Measurements from ENCODE around the gene CCSER2. TPM values are rescaled to one million over a fixed set of nuclear protein-coding genes. Genes with fewer than 3 reads are reported as not detected.
A peak's percentile ranks its signal among the peaks of the same experiment; 100 is the strongest.

CCSER2 gene
- total RNA-seq, 3 donors from 2014 or later = 30.2 to 118 (median 48.3) TPM

DNA sequence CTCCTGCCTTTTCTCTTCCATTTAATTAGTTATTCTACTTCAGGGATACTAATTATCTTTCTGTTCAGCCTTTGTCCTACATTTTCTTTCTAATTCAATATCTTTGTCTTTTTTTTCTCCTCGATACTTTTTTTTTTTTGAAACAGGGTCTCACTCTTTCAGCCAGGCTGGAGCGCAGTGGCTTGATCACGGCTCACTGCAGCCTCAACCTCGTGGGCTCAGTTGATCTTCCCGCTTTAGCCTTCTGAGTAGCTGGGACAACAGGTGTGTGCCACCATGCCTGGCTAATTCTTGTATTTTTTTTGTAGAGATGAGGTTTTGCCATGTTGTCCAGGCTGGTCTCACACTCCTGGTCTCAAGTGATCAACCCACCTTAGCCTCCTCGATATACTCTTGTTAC lies 38.9 kb downstream of the CCSER2 start:
- Histone ChIP-seq H3K4me3 (no peak overlapping the region), H3K36me3 (ENCODE audit: low read depth) (no peaks in the 10 kb centered on the region), H3K9me3 (no peaks in the 10 kb centered on the region), H3K4me1 (ENCODE audit: low read depth) (no peaks in the 10 kb centered on the region)
- TF ChIP-seq, protein P1, sequence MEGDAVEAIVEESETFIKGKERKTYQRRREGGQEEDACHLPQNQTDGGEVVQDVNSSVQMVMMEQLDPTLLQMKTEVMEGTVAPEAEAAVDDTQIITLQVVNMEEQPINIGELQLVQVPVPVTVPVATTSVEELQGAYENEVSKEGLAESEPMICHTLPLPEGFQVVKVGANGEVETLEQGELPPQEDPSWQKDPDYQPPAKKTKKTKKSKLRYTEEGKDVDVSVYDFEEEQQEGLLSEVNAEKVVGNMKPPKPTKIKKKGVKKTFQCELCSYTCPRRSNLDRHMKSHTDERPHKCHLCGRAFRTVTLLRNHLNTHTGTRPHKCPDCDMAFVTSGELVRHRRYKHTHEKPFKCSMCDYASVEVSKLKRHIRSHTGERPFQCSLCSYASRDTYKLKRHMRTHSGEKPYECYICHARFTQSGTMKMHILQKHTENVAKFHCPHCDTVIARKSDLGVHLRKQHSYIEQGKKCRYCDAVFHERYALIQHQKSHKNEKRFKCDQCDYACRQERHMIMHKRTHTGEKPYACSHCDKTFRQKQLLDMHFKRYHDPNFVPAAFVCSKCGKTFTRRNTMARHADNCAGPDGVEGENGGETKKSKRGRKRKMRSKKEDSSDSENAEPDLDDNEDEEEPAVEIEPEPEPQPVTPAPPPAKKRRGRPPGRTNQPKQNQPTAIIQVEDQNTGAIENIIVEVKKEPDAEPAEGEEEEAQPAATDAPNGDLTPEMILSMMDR (IDR thresholded peaks at IDR 0.05) = no peak
- ATAC-seq (no peak), DNase-seq (no peak)
- intact Hi-C loops (cut with DNase I, micrococcal nuclease) = no loop called here

DNA sequence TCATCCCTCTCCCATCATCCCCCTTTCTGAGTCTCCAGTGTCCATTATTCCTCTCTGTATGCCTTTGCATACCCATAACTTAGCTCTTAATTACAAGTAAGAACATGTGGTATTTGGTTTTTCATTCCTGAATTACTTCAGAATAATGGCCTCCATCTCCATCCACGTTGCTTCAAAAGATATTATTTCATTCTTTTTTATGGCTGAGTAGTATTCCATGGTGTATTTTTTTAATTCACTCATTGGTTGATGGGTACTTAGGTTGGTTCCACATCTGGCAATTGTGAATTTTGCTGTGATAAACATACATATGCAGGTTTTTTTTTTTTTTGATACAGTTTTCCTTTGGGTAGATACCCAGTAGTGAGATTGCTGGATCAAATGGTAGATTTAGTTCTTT lies 40.4 kb downstream of the CCSER2 start:
- TF ChIP-seq, protein P1 (IDR thresholded peaks at IDR 0.05) = no peak
- intact Hi-C loops (cut with DNase I, micrococcal nuclease) = no loop called here
- no peak for ATAC-seq

DNA sequence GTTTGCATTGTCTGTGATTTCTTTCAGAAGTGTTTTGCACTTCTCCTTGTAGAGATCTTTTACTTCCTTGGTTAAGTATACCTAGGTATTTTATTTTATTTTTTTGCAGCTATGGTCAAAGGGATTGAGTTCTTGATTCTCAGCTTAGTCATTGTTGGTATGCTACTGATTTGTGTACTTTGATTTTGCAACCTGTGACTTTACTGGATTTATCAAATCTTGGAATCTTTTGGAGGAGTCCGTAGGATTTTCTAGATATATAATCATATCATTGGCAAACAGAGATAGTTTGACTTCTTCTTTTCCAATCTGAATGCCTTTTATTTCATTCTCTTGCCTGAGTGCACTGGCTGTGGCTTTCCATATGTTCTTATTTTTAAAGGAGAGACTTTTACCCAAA lies 41.9 kb downstream of the CCSER2 start:
- TF ChIP-seq, protein P1 (IDR thresholded peaks at IDR 0.05) = no peak
- intact Hi-C loops (cut with DNase I, micrococcal nuclease) = loop anchor here (5.0 to 10.0 kb wide), 2 partner anchors 105 to 167 kb away; no protein-coding TSS in a partner anchor
- no peaks in the 10 kb centered on the region for H3K4me1 ChIP-seq (ENCODE audit: low read depth)
- no peak for ATAC-seq
- H3K4me3 ChIP-seq = no peak overlapping the region
- H3K36me3 ChIP-seq (ENCODE audit: low read depth) = no peaks in the 10 kb centered on the region
- H3K9me3 ChIP-seq = no peaks in the 10 kb centered on the region
- no peak for DNase-seq

More for the DNA sequence above, 40.4 kb downstream of the CCSER2 start:
- Histone ChIP-seq H3K4me3 (no peak overlapping the region), H3K36me3 (ENCODE audit: low read depth) (no peaks in the 10 kb centered on the region), H3K4me1 (ENCODE audit: low read depth) (no peaks in the 10 kb centered on the region), H3K9me3 (no peaks in the 10 kb centered on the region)
- DNase-seq = no peak

DNA sequence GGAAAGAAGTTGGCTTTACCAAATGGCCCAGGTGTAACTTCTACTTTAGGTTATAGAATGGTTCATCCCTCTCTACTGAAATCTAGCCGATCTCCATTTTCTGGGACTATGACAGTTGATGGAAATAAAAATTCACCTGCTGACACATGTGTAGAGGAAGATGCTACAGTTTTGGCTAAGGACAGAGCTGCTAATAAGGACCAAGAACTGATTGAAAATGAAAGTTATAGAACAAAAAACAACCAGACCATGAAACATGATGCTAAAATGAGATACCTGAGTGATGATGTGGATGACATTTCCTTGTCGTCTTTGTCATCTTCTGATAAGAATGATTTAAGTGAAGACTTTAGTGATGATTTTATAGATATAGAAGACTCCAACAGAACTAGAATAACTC lies 43.6 kb downstream of the CCSER2 start:
- intact Hi-C loops (cut with DNase I, micrococcal nuclease) = loop anchor here (5.0 to 10.0 kb wide), 2 partner anchors 107 to 165 kb away; no protein-coding TSS in a partner anchor
- no peak overlapping the region for H3K4me3 ChIP-seq
- no peaks in the 10 kb centered on the region for H3K36me3 ChIP-seq (ENCODE audit: low read depth)
- ATAC-seq (no peak), DNase-seq (no peak)
- H3K4me1 ChIP-seq (ENCODE audit: low read depth) = no peaks in the 10 kb centered on the region
- TF ChIP-seq, protein P1 (IDR thresholded peaks at IDR 0.05) = no peak
- no peaks in the 10 kb centered on the region for H3K9me3 ChIP-seq

DNA sequence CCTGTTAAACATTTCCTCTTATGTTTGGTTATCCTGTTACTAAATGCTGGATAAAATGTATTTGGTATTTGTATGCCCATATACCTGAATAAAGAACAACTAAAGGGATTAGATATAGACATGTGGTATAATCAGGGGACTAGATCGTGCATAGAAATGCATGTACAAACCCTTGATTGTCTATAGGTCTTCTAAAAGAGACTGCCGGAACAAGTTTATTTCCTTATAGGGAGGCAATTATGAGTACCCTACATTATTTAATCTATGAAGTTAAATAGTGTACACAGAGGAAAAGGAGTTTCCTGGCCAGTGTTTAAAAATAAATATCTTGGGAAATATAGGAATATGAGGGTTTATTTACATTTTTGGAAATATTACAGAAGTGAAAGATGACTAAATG lies 44.6 kb downstream of the CCSER2 start:
- H3K9me3 ChIP-seq = no peaks in the 10 kb centered on the region
- ATAC-seq (peak; percentile 51), DNase-seq (no peak)
- H3K4me3 ChIP-seq = no peak overlapping the region
- intact Hi-C loops (cut with DNase I, micrococcal nuclease) = loop anchor here (5.0 to 10.0 kb wide), 2 partner anchors 108 to 164 kb away; no protein-coding TSS in a partner anchor
- TF ChIP-seq, protein P1 (IDR thresholded peaks at IDR 0.05) = no peak
- no peaks in the 10 kb centered on the region for H3K36me3 ChIP-seq (ENCODE audit: low read depth)
- no peaks in the 10 kb centered on the region for H3K4me1 ChIP-seq (ENCODE audit: low read depth)

DNA sequence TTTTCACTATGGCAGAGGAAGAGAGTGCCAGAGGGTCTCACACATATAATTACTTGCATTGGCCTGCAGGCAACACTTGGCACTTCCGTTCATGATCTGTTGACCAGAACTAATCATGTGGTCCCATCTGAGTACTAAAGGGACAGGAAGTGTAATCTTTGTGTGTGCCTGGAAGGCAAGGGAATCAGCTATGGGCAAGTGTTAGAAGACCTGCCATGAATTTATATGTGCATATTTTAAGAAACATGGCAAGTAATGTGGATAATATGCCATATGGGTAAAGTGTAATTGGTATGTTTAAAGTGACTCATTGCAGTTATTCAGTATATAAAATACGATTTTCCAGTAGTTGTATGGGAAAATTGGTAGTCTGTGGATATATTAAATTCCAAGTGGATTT lies 46.1 kb downstream of the CCSER2 start:
- Histone ChIP-seq H3K36me3 (ENCODE audit: low read depth) (no peaks in the 10 kb centered on the region), H3K4me1 (ENCODE audit: low read depth) (no peaks in the 10 kb centered on the region), H3K9me3 (no peaks in the 10 kb centered on the region), H3K4me3 (no peak overlapping the region)
- TF ChIP-seq, protein P1 (IDR thresholded peaks at IDR 0.05) = no peak
- intact Hi-C loops (cut with DNase I, micrococcal nuclease) = loop anchor here (5.0 to 10.0 kb wide), 2 partner anchors 110 to 163 kb away; no protein-coding TSS in a partner anchor
- no peak for DNase-seq
- ATAC-seq = no peak

Measured in mucosa of descending colon (tissue), 3 donors.